CD4-positive, alpha-beta memory T cell (primary cell): ENCODE measurements around the gene BTD. TPM values are rescaled to one million over a fixed set of nuclear protein-coding genes. Genes with fewer than 3 reads are reported as not detected.
A peak's percentile ranks its signal among the peaks of the same experiment; 100 is the strongest.

Experiments
- CTCF ChIA-PET: fragments of 350-600 bp; sonication (Branson Sonifier 250); formaldehyde crosslinking; loops from one replicate; lab custom pipeline; 2021; ENCODE audit warnings: inconsistent platforms; ENCODE audit not compliant: partially characterized antibody; lab: Charles Lee
- POLR2A ChIA-PET: fragments of 350-600 bp; sonication (Branson Sonifier 250); formaldehyde crosslinking; loops from one replicate; lab custom pipeline; 2021; ENCODE audit not compliant: partially characterized antibody; lab: Charles Lee
- DNase-seq, 5 donors: peaks; one replicate each; pipeline versions ENCODE4 v3.0.0 to v3.0.0-alpha.2; 2020 to 2022; ENCODE audit warnings: mixed read lengths in 1 of 5
- H3K27ac ChIP-seq: one replicate; pipeline ENCODE4 v1.7.0; 2013; ENCODE audit warnings: low read depth, low read length
- H3K27me3 ChIP-seq: 2 replicates; pipeline ENCODE4 v1.7.0; 2013; ENCODE audit warnings: mild to moderate bottlenecking, low read length, moderate library complexity; ENCODE audit not compliant: insufficient read depth
- H3K36me3 ChIP-seq: 2 replicates; pipeline ENCODE4 v1.7.0; 2013; ENCODE audit warnings: mild to moderate bottlenecking, low read length, moderate library complexity; ENCODE audit not compliant: insufficient read depth
- H3K4me1 ChIP-seq: 2 replicates; pipeline ENCODE4 v1.7.0; 2013; ENCODE audit warnings: mild to moderate bottlenecking, low read length, moderate library complexity; ENCODE audit not compliant: insufficient read depth
- H3K4me3 ChIP-seq, 2 donors: one replicate each; pipeline ENCODE4 v1.7.0; 2013; ENCODE audit warnings: low read length in 2 of 2, mild to moderate bottlenecking in 1 of 2
- H3K9me3 ChIP-seq, 2 donors: one replicate each; pipeline ENCODE4 v1.7.0; 2013; ENCODE audit warnings: low read length in 2 of 2, control low read depth in 1 of 2; ENCODE audit not compliant: control insufficient read depth in 1 of 2
- H3K27ac Mint-ChIP-seq, 7 donors: one replicate each; pipeline ENCODE4 v1.8.0; 2020 to 2021; ENCODE audit warnings: mixed read lengths in 7 of 7, mild to moderate bottlenecking in 6 of 7, inconsistent platforms in 3 of 7, moderate library complexity in 3 of 7
- H3K27me3 Mint-ChIP-seq, 2 donors: one replicate each; pipeline ENCODE4 v1.8.0; 2020 to 2021; ENCODE audit warnings: mixed read lengths in 2 of 2
- H3K36me3 Mint-ChIP-seq, 2 donors: one replicate each; pipeline ENCODE4 v1.8.0; 2020 to 2021; ENCODE audit warnings: mixed read lengths in 2 of 2, inconsistent platforms in 1 of 2, mild to moderate bottlenecking in 1 of 2
- H3K4me1 Mint-ChIP-seq, 4 donors: one replicate each; pipeline ENCODE4 v1.8.0; 2020 to 2021; ENCODE audit warnings: mixed read lengths in 4 of 4, mild to moderate bottlenecking in 1 of 4
- H3K4me3 Mint-ChIP-seq, 8 donors: one replicate each; pipeline ENCODE4 v1.8.0; 2020 to 2021; ENCODE audit warnings: mixed read lengths in 8 of 8, mild to moderate bottlenecking in 7 of 8, moderate library complexity in 6 of 8, inconsistent platforms in 3 of 8
- H3K9me3 Mint-ChIP-seq, 8 donors: one replicate each; pipeline ENCODE4 v1.8.0; 2020 to 2021; ENCODE audit warnings: mixed read lengths in 8 of 8, mild to moderate bottlenecking in 5 of 8, inconsistent platforms in 3 of 8, moderate library complexity in 1 of 8
- intact Hi-C: fragments of 100-400 bp; cut with micrococcal nuclease; formaldehyde crosslinking; loops from one replicate; pipeline ENCODE4 v1.15.1; 2023
- polyA plus RNA-seq, 2 donors: library from polyadenylated mRNA; unstranded; fragments of 300-500 nt; fragmentation: Illumina TruSeq; gene quantifications; one replicate each; pipeline ENCODE4 v1.2.3, GENCODE V29; 2021
- total RNA-seq, 2 experiments: library from RNA; stranded (reverse); gene quantifications; one replicate each; pipeline ENCODE4 v1.2.3, GENCODE V29; 2021

BTD gene
- total and polyA plus RNA-seq, 4 experiments from 2014 or later = 23.4 to 40.5 (median 25.5) TPM

- no peak overlapping the region for H3K27ac ChIP-seq
- Mint-ChIP-seq H3K9me3 (no peaks in the 10 kb centered on the region), H3K4me3 (no peak overlapping the region), H3K27ac (peak overlapping the region in 3 of 7 donors; percentile 25 to 59 (median 56)), H3K36me3 (peaks cover 44 to 74% of the 10 kb centered on the region in 2 donors), H3K4me1 (peaks cover 4 to 11% (median 5%) of the 10 kb centered on the region in 4 donors), H3K27me3 (no peaks in the 10 kb centered on the region)
- no peak overlapping the region for H3K4me3 ChIP-seq
- CTCF ChIA-PET = no interaction called here
- peaks cover 45% of the 10 kb centered on the region for H3K36me3 ChIP-seq
- no peaks in the 10 kb centered on the region for H3K9me3 ChIP-seq
- POLR2A ChIA-PET = interaction anchor here (0.9 kb wide), 1 partner anchor 18 kb away, joined by 3 read pairs; no protein-coding TSS in a partner anchor
- no peak for DNase-seq
- intact Hi-C loops = no loop called here
- no peaks in the 10 kb centered on the region for H3K27me3 ChIP-seq
- no peaks in the 10 kb centered on the region for H3K4me1 ChIP-seq
Observed at GRCh38 chr3:15581471-15582394, 19.8 kb upstream of the BTD start.

GRCh38 chr3:15585111-15585845 lies 16.3 kb upstream of the BTD start:
- POLR2A ChIA-PET = no interaction called here
- H3K36me3 ChIP-seq = peaks cover 34% of the 10 kb centered on the region

GRCh38 chr3:15591242-15591641 lies 10.3 kb upstream of the BTD start:
- Mint-ChIP-seq H3K27ac (no peak overlapping the region), H3K27me3 (no peaks in the 10 kb centered on the region), H3K36me3 (peaks cover 26 to 29% of the 10 kb centered on the region in 2 donors), H3K4me3 (no peak overlapping the region), H3K9me3 (no peaks in the 10 kb centered on the region), H3K4me1 (peaks cover 0 to 5% (median under 1%) of the 10 kb centered on the region in 4 donors)
- DNase-seq = no peak
- Histone ChIP-seq H3K27ac (no peak overlapping the region), H3K27me3 (no peaks in the 10 kb centered on the region), H3K9me3 (no peaks in the 10 kb centered on the region), H3K4me3 (no peak overlapping the region), H3K4me1 (no peaks in the 10 kb centered on the region), H3K36me3 (peaks cover 19% of the 10 kb centered on the region)
- CTCF ChIA-PET = no interaction called here
- intact Hi-C loops = no loop called here
- POLR2A ChIA-PET = no interaction called here

More at GRCh38 chr3:15585111-15585845, 16.3 kb upstream of the BTD start:
- intact Hi-C loops = no loop called here
- Histone ChIP-seq H3K4me3 (no peak overlapping the region), H3K27ac (no peak overlapping the region), H3K4me1 (no peaks in the 10 kb centered on the region), H3K9me3 (no peaks in the 10 kb centered on the region), H3K27me3 (no peaks in the 10 kb centered on the region)
- no peak for DNase-seq
- H3K27me3 Mint-ChIP-seq = no peaks in the 10 kb centered on the region
- H3K9me3 Mint-ChIP-seq = no peaks in the 10 kb centered on the region
- no peak overlapping the region for H3K27ac Mint-ChIP-seq
- CTCF ChIA-PET = no interaction called here
- peaks cover 44 to 59% of the 10 kb centered on the region in 2 donors for H3K36me3 Mint-ChIP-seq
- peaks cover 0 to 8% (median 4%) of the 10 kb centered on the region in 4 donors for H3K4me1 Mint-ChIP-seq
- H3K4me3 Mint-ChIP-seq = no peak overlapping the region

GRCh38 chr3:15591928-15592327 lies 9.6 kb upstream of the BTD start:
- intact Hi-C loops = no loop called here
- no peak overlapping the region for H3K27ac ChIP-seq
- CTCF ChIA-PET = no interaction called here
- DNase-seq = no peak
- Mint-ChIP-seq H3K9me3 (no peaks in the 10 kb centered on the region), H3K4me1 (peaks cover 0 to 4% (median under 1%) of the 10 kb centered on the region in 4 donors), H3K36me3 (peaks cover 25 to 30% of the 10 kb centered on the region in 2 donors), H3K27ac (no peak overlapping the region), H3K4me3 (no peak overlapping the region), H3K27me3 (no peaks in the 10 kb centered on the region)
- POLR2A ChIA-PET = no interaction called here
- H3K4me1 ChIP-seq = no peaks in the 10 kb centered on the region
- peaks cover 19% of the 10 kb centered on the region for H3K36me3 ChIP-seq
- H3K9me3 ChIP-seq = no peaks in the 10 kb centered on the region
- H3K27me3 ChIP-seq = no peaks in the 10 kb centered on the region
- H3K4me3 ChIP-seq = no peak overlapping the region

- Histone ChIP-seq H3K9me3 (no peaks in the 10 kb centered on the region), H3K4me1 (no peaks in the 10 kb centered on the region), H3K36me3 (peaks cover 20% of the 10 kb centered on the region), H3K27ac (no peak overlapping the region), H3K27me3 (no peaks in the 10 kb centered on the region), H3K4me3 (no peak overlapping the region)
- peaks cover 0 to 10% (median 8%) of the 10 kb centered on the region in 4 donors for H3K4me1 Mint-ChIP-seq
- ChIA-PET CTCF (no interaction called here), POLR2A (interaction anchor here (0.6 kb wide), 1 partner anchor 73 kb away, joined by 3 read pairs; no protein-coding TSS in a partner anchor)
- intact Hi-C loops = no loop called here
- no peak overlapping the region for H3K27ac Mint-ChIP-seq
- no peaks in the 10 kb centered on the region for H3K27me3 Mint-ChIP-seq
- H3K4me3 Mint-ChIP-seq = no peak overlapping the region
- DNase-seq = no peak
- no peaks in the 10 kb centered on the region for H3K9me3 Mint-ChIP-seq
- H3K36me3 Mint-ChIP-seq = peaks cover 33 to 40% of the 10 kb centered on the region in 2 donors
Observed at GRCh38 chr3:15592968-15593367, 8.6 kb upstream of the BTD start.

- H3K36me3 Mint-ChIP-seq = peaks cover 35 to 45% of the 10 kb centered on the region in 2 donors
Observed at GRCh38 chr3:15595955-15596354, 5.6 kb upstream of the BTD start.

More at GRCh38 chr3:15595955-15596354, 5.6 kb upstream of the BTD start:
- Mint-ChIP-seq H3K4me3 (no peak overlapping the region), H3K4me1 (peaks cover 23 to 40% (median 31%) of the 10 kb centered on the region in 4 donors), H3K9me3 (no peaks in the 10 kb centered on the region), H3K27ac (peak overlapping the region in 2 of 7 donors; percentile 29 to 37), H3K27me3 (no peaks in the 10 kb centered on the region)
- H3K4me1 ChIP-seq = peaks cover 27% of the 10 kb centered on the region
- H3K27me3 ChIP-seq = no peaks in the 10 kb centered on the region
- no peaks in the 10 kb centered on the region for H3K9me3 ChIP-seq
- no peak for DNase-seq
- ChIA-PET CTCF (no interaction called here), POLR2A (no interaction called here)
- peaks cover 29% of the 10 kb centered on the region for H3K36me3 ChIP-seq
- H3K27ac ChIP-seq = no peak overlapping the region
- intact Hi-C loops = no loop called here
- no peak overlapping the region for H3K4me3 ChIP-seq
